ENCODE results near the gene PEAK3. TPM values are rescaled to one million over a fixed set of nuclear protein-coding genes. Genes with fewer than 3 reads are reported as not detected.
A peak's percentile ranks its signal among the peaks of the same experiment; 100 is the strongest.

The PEAK3 gene
- total RNA-seq, 2 experiments from 2014 or later: 0.16 to 0.34 TPM

GRCh38 chr19:2245273-2245672 lies 36.7 kb downstream of the PEAK3 start:
- DNase-seq (no peak), ATAC-seq (no peak)
- no peak overlapping the region for H3K4me3 Mint-ChIP-seq
- ChIA-PET POLR2A (interaction anchor here (1.1 to 1.5 kb wide), 2 partner anchors 13 to 25 kb away, joined by 4 to 5 read pairs; no protein-coding TSS in a partner anchor), CTCF (no interaction called here)
- no peaks in the 10 kb centered on the region for H3K9me3 Mint-ChIP-seq (ENCODE audit: insufficient read depth)
- peaks cover 52% of the 10 kb centered on the region for H3K36me3 Mint-ChIP-seq (ENCODE audit: low read depth)
- peaks cover 27% of the 10 kb centered on the region for H3K4me1 Mint-ChIP-seq (ENCODE audit: low read depth)
- H3K27ac Mint-ChIP-seq: no peak overlapping the region
- no peaks in the 10 kb centered on the region for H3K27me3 Mint-ChIP-seq (ENCODE audit: low read depth)

- peaks cover 58% of the 10 kb centered on the region for H3K36me3 Mint-ChIP-seq (ENCODE audit: low read depth)
These were observed 37.5 kb downstream of the PEAK3 start for GRCh38 chr19:2244486-2244885.

GRCh38 chr19:2244125-2244411 lies 37.9 kb downstream of the PEAK3 start:
- no peak overlapping the region for H3K27ac Mint-ChIP-seq
- ChIA-PET CTCF (no interaction called here), POLR2A (no interaction called here)
- peaks cover 36% of the 10 kb centered on the region for H3K4me1 Mint-ChIP-seq (ENCODE audit: low read depth)
- H3K9me3 Mint-ChIP-seq (ENCODE audit: insufficient read depth): no peaks in the 10 kb centered on the region
- H3K36me3 Mint-ChIP-seq (ENCODE audit: low read depth): peaks cover 61% of the 10 kb centered on the region
- no peak for ATAC-seq
- DNase-seq: no peak
- no peaks in the 10 kb centered on the region for H3K27me3 Mint-ChIP-seq (ENCODE audit: low read depth)
- H3K4me3 Mint-ChIP-seq: no peak overlapping the region

More at GRCh38 chr19:2244486-2244885, 37.5 kb downstream of the PEAK3 start:
- ChIA-PET POLR2A (interaction anchor here (1.1 kb wide), 1 partner anchor 14 kb away, joined by 4 read pairs; no protein-coding TSS in a partner anchor), CTCF (no interaction called here)
- no peak overlapping the region for H3K27ac Mint-ChIP-seq
- H3K4me1 Mint-ChIP-seq (ENCODE audit: low read depth): peaks cover 32% of the 10 kb centered on the region
- no peaks in the 10 kb centered on the region for H3K9me3 Mint-ChIP-seq (ENCODE audit: insufficient read depth)
- ATAC-seq (no peak), DNase-seq (no peak)
- H3K4me3 Mint-ChIP-seq: no peak overlapping the region
- no peaks in the 10 kb centered on the region for H3K27me3 Mint-ChIP-seq (ENCODE audit: low read depth)

GRCh38 chr19:2243274-2244124 lies 38.5 kb downstream of the PEAK3 start:
- POLR2A ChIA-PET: no interaction called here
- H3K4me1 Mint-ChIP-seq (ENCODE audit: low read depth): peaks cover 42% of the 10 kb centered on the region

GRCh38 chr19:2242816-2243215 lies 39.2 kb downstream of the PEAK3 start:
- ChIA-PET CTCF (no interaction called here), POLR2A (no interaction called here)
- Mint-ChIP-seq H3K27me3 (ENCODE audit: low read depth) (no peaks in the 10 kb centered on the region), H3K27ac (no peak overlapping the region), H3K4me1 (ENCODE audit: low read depth) (peaks cover 49% of the 10 kb centered on the region), H3K4me3 (no peak overlapping the region), H3K36me3 (ENCODE audit: low read depth) (peaks cover 66% of the 10 kb centered on the region), H3K9me3 (ENCODE audit: insufficient read depth) (no peaks in the 10 kb centered on the region)
- ATAC-seq: no peak
- DNase-seq: no peak

More at GRCh38 chr19:2243274-2244124, 38.5 kb downstream of the PEAK3 start:
- Mint-ChIP-seq H3K9me3 (ENCODE audit: insufficient read depth) (no peaks in the 10 kb centered on the region), H3K27ac (no peak overlapping the region), H3K27me3 (ENCODE audit: low read depth) (no peaks in the 10 kb centered on the region), H3K4me3 (no peak overlapping the region), H3K36me3 (ENCODE audit: low read depth) (peaks cover 61% of the 10 kb centered on the region)
- ATAC-seq: no peak
- CTCF ChIA-PET: no interaction called here
- DNase-seq: no peak

GRCh38 chr19:2242092-2242537 lies 39.9 kb downstream of the PEAK3 start:
- no peak overlapping the region for H3K27ac Mint-ChIP-seq
- CTCF ChIA-PET: interaction anchor here (2.3 kb wide), 1 partner anchor 29 kb away, joined by 5 read pairs; no protein-coding TSS in a partner anchor
- H3K36me3 Mint-ChIP-seq (ENCODE audit: low read depth): peaks cover 68% of the 10 kb centered on the region
- H3K4me3 Mint-ChIP-seq: no peak overlapping the region
- DNase-seq (no peak), ATAC-seq (no peak)
- H3K27me3 Mint-ChIP-seq (ENCODE audit: low read depth): no peaks in the 10 kb centered on the region
- H3K4me1 Mint-ChIP-seq (ENCODE audit: low read depth): peaks cover 54% of the 10 kb centered on the region
- H3K9me3 Mint-ChIP-seq (ENCODE audit: insufficient read depth): no peaks in the 10 kb centered on the region
- POLR2A ChIA-PET: no interaction called here

GRCh38 chr19:2240881-2241760 lies 40.9 kb downstream of the PEAK3 start:
- DNase-seq (no peak), ATAC-seq (no peak)
- CTCF ChIA-PET: interaction anchor here (1.4 to 4.0 kb wide), 6 partner anchors 12 to 151 kb away, joined by 3 to 25 read pairs (median 8); no protein-coding TSS in a partner anchor
- H3K4me3 Mint-ChIP-seq: peak overlapping the region; percentile 99
- peak overlapping the region; percentile 80 for H3K27ac Mint-ChIP-seq
- H3K4me1 Mint-ChIP-seq (ENCODE audit: low read depth): peaks cover 56% of the 10 kb centered on the region
- POLR2A ChIA-PET: interaction anchor here (0.5 to 4.6 kb wide), 6 partner anchors 8 to 1644 kb away, joined by 3 to 30 read pairs (median 6); partner anchors contain the start of gene AMH
- no peaks in the 10 kb centered on the region for H3K27me3 Mint-ChIP-seq (ENCODE audit: low read depth)
- peaks cover 66% of the 10 kb centered on the region for H3K36me3 Mint-ChIP-seq (ENCODE audit: low read depth)
- H3K9me3 Mint-ChIP-seq (ENCODE audit: insufficient read depth): no peaks in the 10 kb centered on the region

- POLR2A ChIA-PET: interaction anchor here (0.8 to 4.6 kb wide), 9 partner anchors 9 to 322 kb away, joined by 3 to 30 read pairs (median 4); partner anchors contain the start of genes AMH, JSRP1 and LSM7
- H3K36me3 Mint-ChIP-seq (ENCODE audit: low read depth): peaks cover 62% of the 10 kb centered on the region
- no peaks in the 10 kb centered on the region for H3K9me3 Mint-ChIP-seq (ENCODE audit: insufficient read depth)
- no peak for ATAC-seq
- peak overlapping the region; percentile 99 for H3K4me3 Mint-ChIP-seq
- DNase-seq: peak; percentile 71
- no peaks in the 10 kb centered on the region for H3K27me3 Mint-ChIP-seq (ENCODE audit: low read depth)
- peaks cover 58% of the 10 kb centered on the region for H3K4me1 Mint-ChIP-seq (ENCODE audit: low read depth)
- CTCF ChIA-PET: interaction anchor here (0.9 to 4.0 kb wide), 10 partner anchors 13 to 154 kb away, joined by 3 to 32 read pairs (median 6); no protein-coding TSS in a partner anchor
- peak overlapping the region; percentile 100 for H3K27ac Mint-ChIP-seq
These were observed 41.9 kb downstream of the PEAK3 start for GRCh38 chr19:2239771-2240770.

- Mint-ChIP-seq H3K27me3 (ENCODE audit: low read depth) (no peaks in the 10 kb centered on the region), H3K4me1 (ENCODE audit: low read depth) (peaks cover 67% of the 10 kb centered on the region), H3K36me3 (ENCODE audit: low read depth) (peaks cover 61% of the 10 kb centered on the region), H3K27ac (peak overlapping the region; percentile 100), H3K4me3 (peak overlapping the region; percentile 99), H3K9me3 (ENCODE audit: insufficient read depth) (no peaks in the 10 kb centered on the region)
- ChIA-PET CTCF (interaction anchor here (0.9 to 4.0 kb wide), 11 partner anchors 14 to 382 kb away, joined by 4 to 32 read pairs (median 7); partner anchors contain the start of genes LSM7 and SPPL2B), POLR2A (interaction anchor here (0.7 to 4.6 kb wide), 8 partner anchors 10 to 186 kb away, joined by 3 to 30 read pairs (median 7); partner anchors contain the start of genes AMH, JSRP1 and LSM7)
- ATAC-seq (no peak), DNase-seq (no peak)
These were observed 42.8 kb downstream of the PEAK3 start for GRCh38 chr19:2239173-2239572.

- no peak for ATAC-seq
- H3K4me1 Mint-ChIP-seq (ENCODE audit: low read depth): peaks cover 75% of the 10 kb centered on the region
- H3K36me3 Mint-ChIP-seq (ENCODE audit: low read depth): peaks cover 64% of the 10 kb centered on the region
- peak overlapping the region; percentile 99 for H3K4me3 Mint-ChIP-seq
- no peak for DNase-seq
- H3K27me3 Mint-ChIP-seq (ENCODE audit: low read depth): no peaks in the 10 kb centered on the region
- no peaks in the 10 kb centered on the region for H3K9me3 Mint-ChIP-seq (ENCODE audit: insufficient read depth)
- peak overlapping the region; percentile 100 for H3K27ac Mint-ChIP-seq
- ChIA-PET POLR2A (interaction anchor here (0.8 to 4.6 kb wide), 8 partner anchors 10 to 219 kb away, joined by 3 to 30 read pairs (median 4); partner anchors contain the start of genes LMNB2 and LSM7), CTCF (interaction anchor here (0.8 to 4.0 kb wide), 14 partner anchors 15 to 383 kb away, joined by 3 to 32 read pairs (median 4); partner anchors contain the start of genes AP3D1, LSM7 and SPPL2B)
These were observed 44.2 kb downstream of the PEAK3 start for GRCh38 chr19:2237869-2238153.

All from activated CD8-positive, alpha-beta T cell treated with anti-CD3 and anti-CD28 coated beads, Interleukin-2, amount 10 ng/mL, durations not matched to agents 7 days and 5 days (primary cell).